ENCODE results near the gene CAMKK2.

- TF ChIP-seq ZNF274 (IDR thresholded peaks at IDR 0.05; ENCODE audit: low read depth, low read length): no peak
- TF ChIP-seq YY1 (IDR thresholded peaks at IDR 0.05; ENCODE audit: insufficient read depth, insufficient read length): no peak
These were observed 33.1 kb downstream of the CAMKK2 start for GRCh38 chr12:121263206-121263935.

Measured in NT2/D1 (cell line).